ENCODE measurements around the gene SLC25A41.
"Not testable (repeated sequence)": the region's sequence is repeated elsewhere in the genome, so short reads cannot be mapped to it uniquely, and the experiment has no call there.

The SLC25A41 gene

DNA sequence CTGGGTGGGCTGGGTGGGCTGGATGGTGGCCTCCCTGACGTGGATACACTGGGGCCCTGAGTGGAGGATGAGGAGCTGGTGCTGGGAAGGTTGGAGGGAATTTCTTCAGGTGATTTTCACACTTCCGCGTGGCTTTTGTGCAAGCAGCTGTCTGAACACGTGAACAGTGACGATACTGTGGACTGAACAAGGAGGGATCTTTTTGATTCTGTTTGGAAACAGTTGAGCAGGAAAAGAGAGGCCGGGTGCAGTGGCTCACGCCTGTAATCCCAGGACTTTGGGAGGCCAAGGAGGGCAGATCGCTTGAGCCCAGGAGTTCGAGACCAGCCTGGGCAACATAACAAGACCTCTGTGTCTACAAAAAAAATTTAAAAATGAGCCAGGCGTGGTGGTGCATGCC, 31.5 kb downstream of the SLC25A41 start:
- POLR2A ChIA-PET (ENCODE audit: low non-redundant PET): no interaction called here
- H3K27ac ChIP-seq: no peak overlapping the region

DNA sequence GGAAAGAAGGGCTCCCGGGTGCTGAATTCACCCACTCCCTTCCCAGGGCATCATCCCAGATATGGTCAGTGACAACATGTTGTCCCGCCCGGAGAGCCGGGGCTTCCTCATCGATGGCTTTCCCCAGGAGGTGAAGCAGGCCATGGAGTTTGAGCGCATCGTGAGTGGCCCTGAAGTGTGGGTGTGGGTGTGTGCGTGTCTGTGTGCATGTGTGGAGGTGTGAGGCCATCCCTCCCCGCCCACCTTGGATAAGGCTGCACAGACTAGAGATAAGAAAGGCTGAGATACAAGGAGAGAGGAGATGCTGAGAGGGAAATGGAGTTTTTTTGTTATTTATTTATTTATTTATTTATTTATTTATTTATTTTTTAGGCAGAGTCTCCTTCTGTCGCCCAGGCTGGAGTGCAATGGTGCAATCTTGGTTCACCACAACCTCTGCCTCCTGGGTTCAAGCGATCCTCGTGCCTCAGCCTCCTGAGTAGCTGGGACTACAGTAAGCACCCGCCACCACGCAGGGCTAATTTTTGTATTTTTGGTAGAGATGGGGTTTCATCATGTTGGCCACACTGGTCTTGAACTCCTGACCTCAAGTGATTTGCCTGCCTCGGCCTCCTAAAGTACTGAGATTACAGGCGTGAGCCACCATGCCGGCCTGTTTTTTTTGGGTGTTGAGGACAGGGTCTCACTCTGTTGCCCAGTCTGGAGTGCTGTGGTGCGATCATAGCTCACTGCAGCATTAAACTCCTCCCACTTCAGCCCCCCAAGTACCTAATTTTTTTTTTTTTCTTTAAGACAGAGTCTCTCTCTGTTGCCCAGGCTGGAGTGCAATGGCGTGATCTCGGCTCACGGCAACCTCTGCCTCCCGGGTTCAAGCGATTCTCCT, 33.3 kb downstream of the SLC25A41 start:
- DNase-seq (ENCODE audit: low spot score); POLR2A ChIA-PET (ENCODE audit: low non-redundant PET); H3K27ac ChIP-seq; CTCF ChIA-PET: not testable (repeated sequence)

More for the DNA sequence above, 31.5 kb downstream of the SLC25A41 start:
- TF ChIP-seq, protein P1, sequence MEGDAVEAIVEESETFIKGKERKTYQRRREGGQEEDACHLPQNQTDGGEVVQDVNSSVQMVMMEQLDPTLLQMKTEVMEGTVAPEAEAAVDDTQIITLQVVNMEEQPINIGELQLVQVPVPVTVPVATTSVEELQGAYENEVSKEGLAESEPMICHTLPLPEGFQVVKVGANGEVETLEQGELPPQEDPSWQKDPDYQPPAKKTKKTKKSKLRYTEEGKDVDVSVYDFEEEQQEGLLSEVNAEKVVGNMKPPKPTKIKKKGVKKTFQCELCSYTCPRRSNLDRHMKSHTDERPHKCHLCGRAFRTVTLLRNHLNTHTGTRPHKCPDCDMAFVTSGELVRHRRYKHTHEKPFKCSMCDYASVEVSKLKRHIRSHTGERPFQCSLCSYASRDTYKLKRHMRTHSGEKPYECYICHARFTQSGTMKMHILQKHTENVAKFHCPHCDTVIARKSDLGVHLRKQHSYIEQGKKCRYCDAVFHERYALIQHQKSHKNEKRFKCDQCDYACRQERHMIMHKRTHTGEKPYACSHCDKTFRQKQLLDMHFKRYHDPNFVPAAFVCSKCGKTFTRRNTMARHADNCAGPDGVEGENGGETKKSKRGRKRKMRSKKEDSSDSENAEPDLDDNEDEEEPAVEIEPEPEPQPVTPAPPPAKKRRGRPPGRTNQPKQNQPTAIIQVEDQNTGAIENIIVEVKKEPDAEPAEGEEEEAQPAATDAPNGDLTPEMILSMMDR (conservative IDR thresholded peaks at IDR 0.05; ENCODE audit: low read depth): no peak
- DNase-seq (ENCODE audit: low spot score): no peak
- CTCF ChIA-PET: interaction anchor here (1.5 kb wide), 1 partner anchor 15 kb away, joined by 5 read pairs; no protein-coding TSS in a partner anchor

DNA sequence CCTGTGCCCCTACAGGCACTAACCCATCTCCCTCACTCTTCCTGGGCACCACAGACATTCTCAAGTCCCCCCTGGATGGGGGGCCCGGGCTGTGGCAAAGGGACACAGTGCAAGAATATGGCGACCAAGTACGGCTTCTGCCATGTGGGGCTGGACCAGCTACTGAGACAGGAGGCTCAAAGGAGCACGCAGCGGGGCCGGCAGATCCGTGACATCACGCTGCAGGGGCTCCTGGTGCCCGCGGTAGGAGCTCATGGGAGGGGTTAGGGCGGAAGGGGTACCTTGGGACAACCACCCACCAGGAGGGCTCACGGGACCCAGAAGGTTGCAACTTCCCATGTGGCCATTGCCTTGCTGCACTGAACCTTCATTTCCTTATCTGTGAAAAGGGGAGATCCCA, 37.3 kb downstream of the SLC25A41 start:
- ChIA-PET POLR2A (ENCODE audit: low non-redundant PET) (no interaction called here), CTCF (no interaction called here)
- no peak for DNase-seq (ENCODE audit: low spot score)
- H3K27ac ChIP-seq: no peak overlapping the region
- TF ChIP-seq, protein P1 (conservative IDR thresholded peaks at IDR 0.05; ENCODE audit: low read depth): no peak

DNA sequence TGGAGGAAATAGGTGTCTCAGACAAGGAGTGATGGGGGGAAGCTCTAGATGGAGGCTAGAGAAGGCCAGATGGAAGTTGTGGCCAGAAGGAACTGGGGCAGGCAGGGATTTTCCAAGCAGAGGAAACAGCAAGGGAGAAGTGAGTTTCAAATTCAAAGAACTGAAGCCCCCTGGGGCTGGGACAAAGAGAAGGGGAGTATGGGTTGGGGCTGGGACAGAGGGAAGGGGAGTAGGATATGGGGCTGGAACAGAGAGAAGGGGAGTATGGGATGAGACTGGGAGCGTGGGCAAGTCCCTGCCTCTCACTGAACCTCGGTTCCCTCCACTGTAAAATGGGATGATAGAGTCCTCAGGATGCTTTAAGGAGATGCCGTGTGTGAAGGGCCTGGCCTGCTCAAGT, 38.7 kb downstream of the SLC25A41 start:
- TF ChIP-seq, protein P1 (conservative IDR thresholded peaks at IDR 0.05; ENCODE audit: low read depth): no peak
- H3K27ac ChIP-seq: no peak overlapping the region
- DNase-seq (ENCODE audit: low spot score): no peak
- POLR2A ChIA-PET (ENCODE audit: low non-redundant PET): no interaction called here
- CTCF ChIA-PET: interaction anchor here (0.6 kb wide), 1 partner anchor 68 kb away, joined by 3 read pairs; no protein-coding TSS in a partner anchor

DNA sequence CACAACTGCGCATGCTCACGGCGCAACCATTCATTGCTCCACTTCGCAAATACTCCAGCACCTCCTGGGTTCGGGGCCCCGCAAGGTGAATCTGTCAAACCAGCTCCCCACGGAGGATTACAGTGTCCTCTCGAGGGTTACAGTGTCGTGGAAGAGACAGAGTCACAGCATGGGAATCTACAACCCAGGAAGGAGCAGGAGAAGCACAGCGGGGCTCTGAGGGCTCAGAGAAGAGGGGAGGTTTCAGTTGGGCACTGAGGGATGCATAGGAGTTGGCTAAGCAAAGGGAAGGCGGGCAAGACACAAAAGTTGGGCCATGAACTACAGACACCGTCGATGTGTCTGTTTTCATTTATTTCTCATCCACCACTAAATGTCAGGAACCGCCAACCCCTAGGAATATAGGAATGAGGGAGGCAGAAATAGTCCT, 39.6 kb downstream of the SLC25A41 start:
- no peak for DNase-seq (ENCODE audit: low spot score)
- TF ChIP-seq, protein P1 (conservative IDR thresholded peaks at IDR 0.05; ENCODE audit: low read depth): no peak
- POLR2A ChIA-PET (ENCODE audit: low non-redundant PET): no interaction called here
- CTCF ChIA-PET: interaction anchor here (0.6 kb wide), 1 partner anchor 67 kb away, joined by 3 read pairs; no protein-coding TSS in a partner anchor
- H3K27ac ChIP-seq: peak overlapping the region; percentile 88

DNA sequence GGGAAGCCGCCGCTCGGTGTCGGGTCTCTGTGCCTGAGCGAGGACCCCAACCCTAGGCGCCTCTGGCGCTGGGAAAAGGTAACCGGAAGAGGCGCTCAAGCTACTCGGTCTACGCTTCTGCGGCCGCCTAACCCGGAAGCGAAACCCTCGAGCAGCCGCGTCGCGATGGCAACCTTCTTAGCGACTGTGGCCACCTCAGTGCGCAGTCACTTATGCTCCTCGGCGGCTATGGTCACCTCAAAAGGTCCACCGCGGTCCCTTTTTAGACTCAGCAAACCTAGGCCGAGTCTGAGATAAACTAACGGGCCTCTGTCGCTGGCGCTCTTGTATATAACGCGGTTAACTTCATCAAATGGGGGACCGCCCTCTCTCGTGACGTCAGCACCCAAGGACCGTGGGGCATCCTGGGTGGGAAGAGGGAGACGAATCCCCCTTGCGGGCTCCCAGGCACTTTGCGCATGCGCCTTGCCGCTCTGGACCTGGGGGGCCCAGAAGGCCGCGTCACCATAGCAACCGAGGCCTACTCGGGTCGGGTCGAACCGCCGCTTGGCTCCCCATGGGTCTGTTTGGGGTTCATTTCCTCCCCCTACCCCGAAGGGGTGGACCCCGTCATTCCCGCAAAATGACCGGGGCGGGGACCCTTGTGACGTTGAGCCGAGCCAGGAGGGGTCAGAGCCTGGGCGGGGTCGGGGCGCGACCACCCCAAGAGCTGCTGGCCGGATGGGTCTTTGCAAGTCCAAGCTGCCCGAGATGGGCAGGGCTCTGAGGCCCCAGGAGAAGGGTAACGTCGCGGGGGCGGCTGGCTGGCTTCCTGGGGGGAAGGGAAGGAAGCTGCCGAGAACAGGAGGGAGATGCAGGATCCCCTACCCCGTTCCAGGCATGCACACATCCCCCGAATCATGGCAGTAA, 40.2 kb downstream of the SLC25A41 start, which contains the start of gene GTF2F1:
Gene GTF2F1, minus strand, starts transcription at position 91 of the 909 bp plus-strand sequence. CDS start 169 bp downstream, outside the sequence.
- ChIA-PET CTCF (interaction anchor here (0.7 kb wide), 2 partner anchors 14 to 600 kb away, joined by 3 read pairs; no protein-coding TSS in a partner anchor), POLR2A (ENCODE audit: low non-redundant PET) (no interaction called here)
- H3K27ac ChIP-seq: peak within 1 kb of the TSS; percentile 88
- DNase-seq (ENCODE audit: low spot score): peak; percentile 99
- TF ChIP-seq, protein P1 (conservative IDR thresholded peaks at IDR 0.05; ENCODE audit: low read depth): no peak

Measured in RWPE1 (cell line).